ENCODE results near the gene OGDH. TPM values are rescaled to one million over a fixed set of nuclear protein-coding genes. Genes with fewer than 3 reads are reported as not detected.

OGDH gene
- polyA plus RNA-seq, 3 donors, result 41.0 to 74.1 (median 49.9) TPM

- Histone ChIP-seq H3K4me1 (ENCODE audit: control insufficient read depth in 1 of 2, insufficient read depth in 2 of 2, low read length in 2 of 2) (peaks cover 20 to 23% of the 10 kb centered on the region in 2 donors), H3K4me3 (replicated peaks in 1 of 3; ENCODE audit: low read depth in 2 of 3, low read length in 3 of 3) (peak overlapping the region; percentile 65 to 88 (median 80)), H3K27ac (ENCODE audit: low read depth in 1 of 2, low read length in 2 of 2) (peak overlapping the region; percentile 75 to 97), H3K79me2 (ENCODE audit: insufficient read depth, low read length) (peaks cover 47% of the 10 kb centered on the region), H3K36me3 (replicated peaks in 1 of 2; ENCODE audit: control insufficient read depth in 1 of 2, insufficient read depth in 2 of 2, low read length in 2 of 2) (peaks cover 54 to 63% of the 10 kb centered on the region in 2 donors), H3K4me2 (replicated peaks; ENCODE audit: extremely low read depth, low read length, poor library complexity, severe bottlenecking) (peak overlapping the region; percentile 86), H4K20me1 (ENCODE audit: insufficient read depth, low read length) (peaks cover 5% of the 10 kb centered on the region), H3K27me3 (ENCODE audit: control insufficient read depth in 2 of 2, insufficient read depth in 2 of 2, low read length in 2 of 2) (no peaks in the 10 kb centered on the region), H2AFZ (ENCODE audit: insufficient read depth, low read depth, low read length, poor library complexity, severe bottlenecking) (peak overlapping the region; percentile 97), H3K9me3 (replicated peaks in 1 of 2; ENCODE audit: control insufficient read depth in 1 of 2, insufficient read depth in 1 of 2, low read length in 2 of 2) (no peaks in the 10 kb centered on the region), H3K9ac (ENCODE audit: insufficient read depth, low read length, poor library complexity, severe bottlenecking) (peak overlapping the region; percentile 84)
- no peak for DNase-seq
- Mint-ChIP-seq H3K9me3 (no peaks in the 10 kb centered on the region), H3K27ac (peak overlapping the region; percentile 95 to 99 (median 97)), H3K4me3 (peak overlapping the region; percentile 93 to 98), H3K4me1 (peaks cover 26% of the 10 kb centered on the region), H3K36me3 (peaks cover 56 to 70% of the 10 kb centered on the region in 2 donors), H3K27me3 (ENCODE audit: low read depth in 3 of 3) (no peaks in the 10 kb centered on the region)
- TF ChIP-seq, protein P1, sequence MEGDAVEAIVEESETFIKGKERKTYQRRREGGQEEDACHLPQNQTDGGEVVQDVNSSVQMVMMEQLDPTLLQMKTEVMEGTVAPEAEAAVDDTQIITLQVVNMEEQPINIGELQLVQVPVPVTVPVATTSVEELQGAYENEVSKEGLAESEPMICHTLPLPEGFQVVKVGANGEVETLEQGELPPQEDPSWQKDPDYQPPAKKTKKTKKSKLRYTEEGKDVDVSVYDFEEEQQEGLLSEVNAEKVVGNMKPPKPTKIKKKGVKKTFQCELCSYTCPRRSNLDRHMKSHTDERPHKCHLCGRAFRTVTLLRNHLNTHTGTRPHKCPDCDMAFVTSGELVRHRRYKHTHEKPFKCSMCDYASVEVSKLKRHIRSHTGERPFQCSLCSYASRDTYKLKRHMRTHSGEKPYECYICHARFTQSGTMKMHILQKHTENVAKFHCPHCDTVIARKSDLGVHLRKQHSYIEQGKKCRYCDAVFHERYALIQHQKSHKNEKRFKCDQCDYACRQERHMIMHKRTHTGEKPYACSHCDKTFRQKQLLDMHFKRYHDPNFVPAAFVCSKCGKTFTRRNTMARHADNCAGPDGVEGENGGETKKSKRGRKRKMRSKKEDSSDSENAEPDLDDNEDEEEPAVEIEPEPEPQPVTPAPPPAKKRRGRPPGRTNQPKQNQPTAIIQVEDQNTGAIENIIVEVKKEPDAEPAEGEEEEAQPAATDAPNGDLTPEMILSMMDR (IDR thresholded peaks at IDR 0.05), result no peak
- WGBS (ENCODE audit: insufficient coverage), result 28% methylated on average over 8 of the region's 18 CpGs
- intact Hi-C loops (cut with micrococcal nuclease), result loop anchor here (5.0 to 10.0 kb wide), 4 partner anchors 82 to 740 kb away; partner anchors contain the start of genes NUDCD3 (in 1 of the 2), TBRG4 (in 1 of the 2) and ZMIZ2 (in 1 of the 2)
Observed at GRCh38 chr7:44574287-44574872, 32.0 kb upstream of the OGDH start.

GRCh38 chr7:44575054-44575453 lies 31.4 kb upstream of the OGDH start:
- H3K9me3 ChIP-seq (replicated peaks in 1 of 2; ENCODE audit: control insufficient read depth in 1 of 2, insufficient read depth in 1 of 2, low read length in 2 of 2), result no peaks in the 10 kb centered on the region
- no peaks in the 10 kb centered on the region for H3K27me3 ChIP-seq (ENCODE audit: control insufficient read depth in 2 of 2, insufficient read depth in 2 of 2, low read length in 2 of 2)
- no peak overlapping the region for H3K9ac ChIP-seq (ENCODE audit: insufficient read depth, low read length, poor library complexity, severe bottlenecking)
- intact Hi-C loops (cut with micrococcal nuclease), result loop anchor here (10.0 kb wide), 2 partner anchors 540 to 740 kb away; partner anchors contain the start of gene TBRG4 (in 1 of the 2)
- peak overlapping the region; percentile 86 for H3K4me2 ChIP-seq (replicated peaks; ENCODE audit: extremely low read depth, low read length, poor library complexity, severe bottlenecking)
- DNase-seq, result no peak
- H3K4me1 ChIP-seq (ENCODE audit: control insufficient read depth in 1 of 2, insufficient read depth in 2 of 2, low read length in 2 of 2), result peaks cover 20 to 23% of the 10 kb centered on the region in 2 donors
- peak overlapping the region in 1 of 3 experiments; percentile 88 for H3K4me3 ChIP-seq (replicated peaks in 1 of 3; ENCODE audit: low read depth in 2 of 3, low read length in 3 of 3)
- Mint-ChIP-seq H3K36me3 (peaks cover 56 to 70% of the 10 kb centered on the region in 2 donors), H3K27ac (peak overlapping the region in 6 of 7 donors; percentile 23 to 99 (median 62)), H3K27me3 (ENCODE audit: low read depth in 3 of 3) (no peaks in the 10 kb centered on the region), H3K4me1 (peaks cover 28% of the 10 kb centered on the region), H3K4me3 (no peak overlapping the region), H3K9me3 (no peaks in the 10 kb centered on the region)
- H2AFZ ChIP-seq (ENCODE audit: insufficient read depth, low read depth, low read length, poor library complexity, severe bottlenecking), result no peak overlapping the region
- H4K20me1 ChIP-seq (ENCODE audit: insufficient read depth, low read length), result peaks cover 2% of the 10 kb centered on the region
- TF ChIP-seq, protein P1 (IDR thresholded peaks at IDR 0.05), result no peak
- H3K79me2 ChIP-seq (ENCODE audit: insufficient read depth, low read length), result peaks cover 53% of the 10 kb centered on the region
- peak overlapping the region in 1 of 2 donors; percentile 97 for H3K27ac ChIP-seq (ENCODE audit: low read depth in 1 of 2, low read length in 2 of 2)
- H3K36me3 ChIP-seq (replicated peaks in 1 of 2; ENCODE audit: control insufficient read depth in 1 of 2, insufficient read depth in 2 of 2, low read length in 2 of 2), result peaks cover 54 to 63% of the 10 kb centered on the region in 2 donors

Data from CD14-positive monocyte (primary cell).